T-helper 2 cell (primary cell): ENCODE results near the gene STARD3NL.
A peak's percentile ranks its signal among the peaks of the same experiment; 100 is the strongest.
"Not testable (repeated sequence)": the region's sequence is repeated elsewhere in the genome, so short reads cannot be mapped to it uniquely, and the experiment has no call there.

Source experiments
- DNase-seq, 5 experiments: peaks; one replicate each; pipeline versions ENCODE4 v3.0.0 to v3.0.0-alpha.2; 2012 to 2022

Gene STARD3NL

GRCh38 chr7:38269704-38270346 is 91.8 kb downstream of the STARD3NL start:
- DNase-seq, result not testable (repeated sequence)

GRCh38 chr7:38270405-38270804 is 92.4 kb downstream of the STARD3NL start:
- not testable (repeated sequence) for DNase-seq

- no peak for DNase-seq
Observed at GRCh38 chr7:38273286-38273995, 95.4 kb downstream of the STARD3NL start, which contains the start of gene TARP. TARP (minus strand) TSS chr7:38273636.

- peak in 1 of 5 experiments; percentile 5 for DNase-seq
Observed at GRCh38 chr7:38274486-38274885, 96.4 kb downstream of the STARD3NL start.

GRCh38 chr7:38274927-38275620 is 97.0 kb downstream of the STARD3NL start:
- DNase-seq, result no peak

GRCh38 chr7:38276096-38276877 is 98.2 kb downstream of the STARD3NL start:
- no peak for DNase-seq

GRCh38 chr7:38280000-38280399 is 102.0 kb downstream of the STARD3NL start:
- DNase-seq, result no peak
